ENCODE results near the gene FNBP1.

FNBP1 gene

DNA sequence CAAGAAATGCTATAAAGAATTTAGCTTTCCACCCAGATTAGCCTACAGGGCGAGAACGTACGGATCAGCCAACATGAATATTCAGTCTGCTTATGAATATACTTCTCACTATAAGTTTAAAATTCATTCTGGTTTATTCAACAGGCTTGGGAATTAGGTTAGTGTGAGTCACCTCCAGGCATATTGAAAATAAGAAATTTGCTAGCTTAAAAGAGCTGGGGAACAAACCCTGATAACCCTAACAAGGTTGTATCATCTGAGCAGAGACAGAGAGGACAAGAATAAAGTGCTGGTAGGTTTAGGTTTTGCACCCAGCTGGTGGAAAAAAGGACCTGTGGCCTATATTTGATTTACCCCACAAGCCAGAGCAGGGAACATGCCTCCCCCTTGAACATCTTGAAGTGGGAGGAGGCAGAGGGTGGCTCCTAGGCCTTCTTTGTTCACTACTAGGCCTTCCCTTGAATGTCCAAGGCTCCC, 12.3 kb downstream of the FNBP1 start:
- TF ChIP-seq NFRKB (IDR thresholded peaks at IDR 0.05) (no peak), FOXM1 (IDR thresholded peaks at IDR 0.05; ENCODE audit: borderline replicate concordance) (no peak), ZNF384 (IDR thresholded peaks at IDR 0.05) (no peak), FOXK2 (IDR thresholded peaks at IDR 0.05) (no peak), ELF4 (IDR thresholded peaks at IDR 0.05) (no peak), FOXA1 (IDR thresholded peaks at IDR 0.05) (no peak), L3MBTL2 (conservative IDR thresholded peaks at IDR 0.05) (no peak), HDGF (IDR thresholded peaks at IDR 0.05; ENCODE audit: borderline replicate concordance) (no peak), TARDBP (IDR thresholded peaks at IDR 0.05) (no peak), ARNT (IDR thresholded peaks at IDR 0.05) (no peak), BHLHE40 (IDR thresholded peaks at IDR 0.05; ENCODE audit: borderline replicate concordance) (no peak), SP1 (IDR thresholded peaks at IDR 0.05) (no peak), LEF1 (IDR thresholded peaks at IDR 0.05; ENCODE audit: borderline replicate concordance) (no peak), SUZ12 (IDR thresholded peaks at IDR 0.05) (no peak)
- TF ChIP-seq, protein P1, sequence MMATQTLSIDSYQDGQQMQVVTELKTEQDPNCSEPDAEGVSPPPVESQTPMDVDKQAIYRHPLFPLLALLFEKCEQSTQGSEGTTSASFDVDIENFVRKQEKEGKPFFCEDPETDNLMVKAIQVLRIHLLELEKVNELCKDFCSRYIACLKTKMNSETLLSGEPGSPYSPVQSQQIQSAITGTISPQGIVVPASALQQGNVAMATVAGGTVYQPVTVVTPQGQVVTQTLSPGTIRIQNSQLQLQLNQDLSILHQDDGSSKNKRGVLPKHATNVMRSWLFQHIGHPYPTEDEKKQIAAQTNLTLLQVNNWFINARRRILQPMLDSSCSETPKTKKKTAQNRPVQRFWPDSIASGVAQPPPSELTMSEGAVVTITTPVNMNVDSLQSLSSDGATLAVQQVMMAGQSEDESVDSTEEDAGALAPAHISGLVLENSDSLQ (IDR thresholded peaks at IDR 0.05) = no peak
- ChIA-PET POLR2A (interaction anchor here (0.9 kb wide), 1 partner anchor 23 kb away, joined by 3 read pairs; the partner anchor contains the start of gene GPR107), CTCF (no interaction called here)
- no peak for DNase-seq (ENCODE audit: extremely low spot score)

DNA sequence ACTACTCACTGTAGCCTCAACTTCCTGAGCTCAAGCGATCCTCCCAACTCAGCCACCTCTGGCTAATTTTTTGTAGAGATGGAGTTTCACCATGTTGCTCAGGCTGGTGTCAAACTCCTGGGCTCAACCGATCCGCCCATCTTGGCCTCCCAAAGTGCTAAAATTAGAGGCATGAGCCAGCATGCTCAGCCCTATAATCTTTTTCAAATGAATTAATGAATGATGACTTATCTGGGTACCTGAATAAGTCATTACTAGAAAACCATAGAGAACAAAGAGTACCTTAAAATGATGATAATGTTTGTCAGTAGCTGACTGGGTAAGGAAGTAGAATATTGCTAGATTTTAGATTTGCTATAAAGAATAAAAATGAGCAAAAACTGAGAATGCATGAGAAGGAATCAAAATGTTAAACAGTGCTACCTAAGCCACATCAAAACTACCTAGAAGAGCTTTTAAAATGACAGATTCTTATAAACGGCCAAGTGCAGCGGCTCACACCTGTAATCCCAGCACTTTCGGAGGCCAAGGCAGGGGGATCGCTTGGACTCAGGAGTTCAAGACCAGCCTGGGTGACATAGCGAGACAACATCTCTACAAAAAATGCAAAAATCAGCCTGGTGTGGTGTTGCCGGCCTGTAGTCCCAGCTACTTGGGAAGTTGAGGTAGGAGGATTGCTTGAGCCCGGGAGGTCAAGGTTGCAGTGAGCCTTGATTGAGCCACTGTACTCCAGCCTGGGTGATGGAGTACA, 13.6 kb downstream of the FNBP1 start:
- TF ChIP-seq NFRKB (IDR thresholded peaks at IDR 0.05) = no peak
- no peak for TF ChIP-seq SP1 (IDR thresholded peaks at IDR 0.05)
- TF ChIP-seq CTBP1 (IDR thresholded peaks at IDR 0.05; ENCODE audit: borderline replicate concordance) = no peak
- no peak for TF ChIP-seq FOXK2 (IDR thresholded peaks at IDR 0.05)
- no peak for TF ChIP-seq FOXA1 (IDR thresholded peaks at IDR 0.05)
- TF ChIP-seq, protein P1 (IDR thresholded peaks at IDR 0.05) = no peak
- TF ChIP-seq HDGF (IDR thresholded peaks at IDR 0.05; ENCODE audit: borderline replicate concordance) = no peak
- TF ChIP-seq L3MBTL2 (conservative IDR thresholded peaks at IDR 0.05) = no peak
- no peak for TF ChIP-seq TARDBP (IDR thresholded peaks at IDR 0.05)
- no peak for TF ChIP-seq ZNF384 (IDR thresholded peaks at IDR 0.05)
- no peak for TF ChIP-seq BHLHE40 (IDR thresholded peaks at IDR 0.05; ENCODE audit: borderline replicate concordance)
- no peak for TF ChIP-seq ARNT (IDR thresholded peaks at IDR 0.05)
- TF ChIP-seq SUZ12 (IDR thresholded peaks at IDR 0.05) = no peak
- TF ChIP-seq ELF4 (IDR thresholded peaks at IDR 0.05) = no peak
- POLR2A ChIA-PET = no interaction called here
- CTCF ChIA-PET = no interaction called here
- no peak for DNase-seq (ENCODE audit: extremely low spot score)

DNA sequence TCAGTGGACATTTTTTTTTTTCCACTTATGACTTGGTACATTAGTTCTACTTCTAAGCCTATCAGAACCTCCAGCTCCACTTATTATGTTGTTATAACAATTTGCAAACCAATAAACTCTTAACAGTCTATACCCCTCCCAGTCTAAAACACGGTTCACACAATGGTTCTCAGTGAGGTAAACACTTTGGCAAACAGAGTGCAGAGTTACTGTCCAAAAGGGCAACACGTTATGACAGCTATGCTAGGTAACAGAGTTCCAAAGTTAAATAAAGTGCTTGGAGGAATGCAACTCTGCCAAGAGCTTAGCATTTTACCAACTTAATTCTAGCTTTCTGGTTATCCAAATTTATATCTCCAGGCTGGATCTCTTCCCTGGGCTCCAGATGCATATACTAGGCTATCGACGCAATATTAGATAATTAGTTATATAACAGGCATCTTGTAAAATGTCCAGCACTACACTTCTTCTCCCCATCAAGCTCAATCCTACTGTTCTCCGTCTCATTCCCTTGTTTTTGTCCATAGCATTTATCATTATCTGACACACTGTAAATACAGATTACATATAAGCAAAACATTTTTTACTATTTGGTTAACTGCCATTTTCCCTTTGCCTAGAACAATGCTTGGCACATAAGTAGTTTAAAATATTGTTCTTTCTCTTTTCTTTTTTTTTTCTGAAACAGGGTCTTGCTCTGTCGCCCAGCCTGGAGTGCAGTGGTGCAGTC, 14.3 kb downstream of the FNBP1 start:
- no peak for DNase-seq (ENCODE audit: extremely low spot score)
- POLR2A ChIA-PET = no interaction called here
- CTCF ChIA-PET = interaction anchor here (0.6 kb wide), 1 partner anchor 150 kb away, joined by 4 read pairs; no protein-coding TSS in a partner anchor
- TF ChIP-seq SP1 (IDR thresholded peaks at IDR 0.05) = no peak
- TF ChIP-seq ELF4 (IDR thresholded peaks at IDR 0.05) = no peak
- no peak for TF ChIP-seq TARDBP (IDR thresholded peaks at IDR 0.05)
- TF ChIP-seq LEF1 (IDR thresholded peaks at IDR 0.05; ENCODE audit: borderline replicate concordance) = no peak
- TF ChIP-seq FOXA1 (IDR thresholded peaks at IDR 0.05) = no peak
- TF ChIP-seq FOXK2 (IDR thresholded peaks at IDR 0.05) = no peak
- TF ChIP-seq NFRKB (IDR thresholded peaks at IDR 0.05) = no peak
- no peak for TF ChIP-seq L3MBTL2 (conservative IDR thresholded peaks at IDR 0.05)
- TF ChIP-seq ZNF384 (IDR thresholded peaks at IDR 0.05) = no peak
- TF ChIP-seq BHLHE40 (IDR thresholded peaks at IDR 0.05; ENCODE audit: borderline replicate concordance) = no peak
- TF ChIP-seq ARNT (IDR thresholded peaks at IDR 0.05) = no peak
- no peak for TF ChIP-seq CTBP1 (IDR thresholded peaks at IDR 0.05; ENCODE audit: borderline replicate concordance)
- TF ChIP-seq HDGF (IDR thresholded peaks at IDR 0.05; ENCODE audit: borderline replicate concordance) = no peak
- TF ChIP-seq, protein P1 (IDR thresholded peaks at IDR 0.05) = no peak
- TF ChIP-seq FOXM1 (IDR thresholded peaks at IDR 0.05; ENCODE audit: borderline replicate concordance) = no peak
- no peak for TF ChIP-seq SUZ12 (IDR thresholded peaks at IDR 0.05)

DNA sequence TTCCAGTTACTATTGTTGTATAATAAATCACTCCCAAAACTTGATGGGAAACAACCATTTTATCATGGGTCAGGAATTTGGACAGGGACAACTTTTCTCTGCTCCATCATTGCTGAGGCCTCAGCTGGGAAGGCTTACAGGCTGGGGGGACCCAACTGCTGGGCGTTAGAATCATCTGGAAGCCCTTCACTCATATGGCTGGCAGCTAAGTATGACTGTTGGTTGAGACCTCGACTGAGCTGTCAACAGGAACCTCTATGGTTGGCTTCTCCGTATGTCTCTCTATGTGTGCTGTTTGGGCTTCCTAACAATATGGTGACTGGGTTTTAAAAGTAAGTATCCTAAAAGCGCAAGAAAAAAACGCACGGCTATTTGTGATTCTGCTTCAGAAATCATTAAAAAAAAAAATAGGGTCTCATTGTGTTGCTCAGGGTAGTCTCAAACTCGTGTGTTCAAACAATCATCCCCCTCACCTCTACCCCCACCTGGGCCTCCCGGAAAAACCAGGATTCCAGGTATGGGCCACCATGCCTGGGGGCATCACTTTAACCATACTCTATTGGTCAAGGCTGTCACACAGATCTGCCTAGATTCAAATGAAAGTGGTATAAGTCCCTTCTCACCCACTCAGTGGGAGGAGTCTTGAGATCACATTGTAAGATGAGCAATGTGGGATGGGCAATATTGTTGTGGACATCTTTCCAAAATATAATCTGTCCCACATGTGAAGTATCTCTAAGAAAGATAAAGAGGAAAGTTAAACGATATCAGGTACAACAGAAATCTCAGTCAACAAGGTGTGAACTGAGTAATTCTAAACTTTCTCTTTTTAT, 15.2 kb downstream of the FNBP1 start:
- ChIA-PET POLR2A (no interaction called here), CTCF (no interaction called here)
- no peak for DNase-seq (ENCODE audit: extremely low spot score)
- no peak for TF ChIP-seq CTBP1 (IDR thresholded peaks at IDR 0.05; ENCODE audit: borderline replicate concordance)
- no peak for TF ChIP-seq FOXK2 (IDR thresholded peaks at IDR 0.05)
- TF ChIP-seq BHLHE40 (IDR thresholded peaks at IDR 0.05; ENCODE audit: borderline replicate concordance) = no peak
- TF ChIP-seq ARNT (IDR thresholded peaks at IDR 0.05) = no peak
- TF ChIP-seq, protein P1 (IDR thresholded peaks at IDR 0.05) = no peak
- no peak for TF ChIP-seq TARDBP (IDR thresholded peaks at IDR 0.05)
- no peak for TF ChIP-seq SUZ12 (IDR thresholded peaks at IDR 0.05)
- no peak for TF ChIP-seq L3MBTL2 (conservative IDR thresholded peaks at IDR 0.05)
